K562 (cell line): ENCODE measurements around the gene TLE3. TPM values are rescaled to one million over a fixed set of nuclear protein-coding genes. Genes with fewer than 3 reads are reported as not detected.

Experiments used
- ATAC-seq: fragments of 200-7000 bp; cut with Tn5 transposase; 3 replicates; pipeline ENCODE4 v1.9.1; 2020; ENCODE audit warnings: moderate library complexity
- BruUV-seq: library from RNA; stranded (reverse); fragments of 400-500 nt; replicated peaks from 2 replicates; lab custom pipeline; 2021; lab: Mats Ljungman, UMichigan
- CTCF ChIA-PET: fragments of 300-600 bp; formaldehyde crosslinking; extraction: SDS; loops from one replicate; lab custom pipeline; 2021; ENCODE audit warnings: low intra/inter-chr PET ratio; lab: Yijun Ruan, JAX
- POLR2A ChIA-PET: fragments of 300-600, 350-650 bp; sonication (Branson Sonifier 250); formaldehyde crosslinking; extraction: SDS; loops from one replicate; lab custom pipeline; 2021; ENCODE audit warnings: antibody characterized with exemption, inconsistent platforms; lab: Yijun Ruan, JAX
- DNase-seq, 4 experiments: peaks; one replicate each; pipeline versions ENCODE4 v3.0.0 to v3.0.0-alpha.2; 2011 to 2018; ENCODE audit warnings: low spot score in 3 of 4, mixed read lengths in 3 of 4; ENCODE audit errors: extremely low read depth in 1 of 4
- FAIRE-seq: peaks from 2 replicates; lab custom pipeline; 2011; peaks lifted over from hg19 to GRCh38; lab: Jason Lieb, UNC
- H2AFZ ChIP-seq: 2 replicates; pipeline ENCODE4 v1.6.0; 2011; ENCODE audit warnings: low read depth, low read length, control low read depth, inconsistent platforms
- H3K27ac ChIP-seq: fragments of 200-600 bp; 3 replicates; pipeline ENCODE4 v1.8.0; 2011; ENCODE audit warnings: low read depth, mild to moderate bottlenecking, control low read depth, inconsistent platforms, low read length, moderate library complexity, mixed read lengths; ENCODE audit errors: extremely low read depth
- H3K27me3 ChIP-seq, 2 experiments: fragments of 300-600 bp in 1 of 2; 2 replicates in 1 of 2; 3 replicates in 1 of 2; pipeline versions ENCODE4 v1.6.0 to v1.8.0; 2011; ENCODE audit warnings: inconsistent platforms in 2 of 2, low read length in 2 of 2, mild to moderate bottlenecking in 1 of 2, mixed read lengths in 1 of 2, moderate library complexity in 1 of 2; ENCODE audit not compliant: control insufficient read depth in 2 of 2, insufficient read depth in 2 of 2
- H3K36me3 ChIP-seq: fragments of 300-600 bp; 3 replicates; pipeline ENCODE4 v1.8.0; 2011; ENCODE audit warnings: mild to moderate bottlenecking, low read length, inconsistent platforms; ENCODE audit not compliant: control insufficient read depth, insufficient read depth
- H3K4me1 ChIP-seq, 2 experiments: fragments of 200-600 bp in 1 of 2; replicated peaks in 1 of 2; 2 replicates in 1 of 2; 3 replicates in 1 of 2; pipeline versions ENCODE4 v1.5.1 to v1.8.0; 2011; ENCODE audit warnings: inconsistent platforms in 2 of 2, low read length in 2 of 2, mild to moderate bottlenecking in 1 of 2, mixed read lengths in 1 of 2, moderate library complexity in 1 of 2; ENCODE audit not compliant: control insufficient read depth in 2 of 2, insufficient read depth in 2 of 2
- H3K4me2 ChIP-seq: 2 replicates; pipeline ENCODE4 v1.6.1; 2011; ENCODE audit warnings: low read length, control low read depth, inconsistent platforms, mixed read lengths; ENCODE audit not compliant: insufficient read depth
- H3K4me3 ChIP-seq: fragments of 200-600 bp; sonication (generic), shearing (Covaris generic); 2 replicates; pipeline ENCODE4 v1.5.1; 2016; ENCODE audit warnings: control low read depth, inconsistent platforms
- H3K79me2 ChIP-seq: fragments of 200-600 bp; 3 replicates; pipeline ENCODE4 v1.8.0; 2011; ENCODE audit warnings: low read length, inconsistent platforms; ENCODE audit not compliant: control insufficient read depth, insufficient read depth
- H3K9ac ChIP-seq, 2 experiments: 2 replicates each; pipeline versions ENCODE4 v1.6.0 to v1.6.1; 2011; ENCODE audit warnings: low read depth in 2 of 2, low read length in 2 of 2, control low read depth in 1 of 2, inconsistent platforms in 1 of 2, mild to moderate bottlenecking in 1 of 2, mixed read lengths in 1 of 2; ENCODE audit not compliant: insufficient read depth in 1 of 2
- H3K9me1 ChIP-seq: one replicate; pipeline ENCODE4 v1.6.0; 2011; ENCODE audit warnings: inconsistent platforms, mild to moderate bottlenecking, low read length, moderate library complexity; ENCODE audit not compliant: control insufficient read depth, insufficient read depth
- H3K9me3 ChIP-seq: replicated peaks from 2 replicates; pipeline ENCODE4 v1.5.1; 2011; ENCODE audit warnings: low read depth, low read length, inconsistent platforms; ENCODE audit not compliant: control insufficient read depth, insufficient read depth
- H4K20me1 ChIP-seq: replicated peaks from 2 replicates; pipeline ENCODE4 v1.6.1; 2011; ENCODE audit warnings: low read length, inconsistent platforms, mixed read lengths; ENCODE audit not compliant: control insufficient read depth, insufficient read depth
- CBX3 ChIP-seq, 2 experiments: IDR thresholded peaks; 1 replicate in 1 of 2; 2 replicates in 1 of 2; pipeline ENCODE4 v1.6.1; 2012; ENCODE audit warnings: inconsistent platforms in 2 of 2, low read length in 2 of 2, borderline replicate concordance in 1 of 2, control low read depth in 1 of 2
- ETS2 ChIP-seq: IDR thresholded peaks from 2 replicates; pipeline ENCODE4 v1.6.1; 2016; ENCODE audit warnings: borderline replicate concordance, missing genetic modification characterization, mild to moderate bottlenecking, moderate library complexity, missing compliant biosample characterization; ENCODE audit not compliant: poor library complexity, severe bottlenecking
- KAT8 ChIP-seq: fragments of 450-650 bp; IDR thresholded peaks from 2 replicates; pipeline ENCODE4 v1.6.1; 2016; ENCODE audit warnings: low read depth, mild to moderate bottlenecking
- LARP7 ChIP-seq: fragments of 450-650 bp; IDR thresholded peaks from 2 replicates; pipeline ENCODE4 v1.6.1; 2016
- POU5F1 ChIP-seq: fragments of 150-350 bp; IDR thresholded peaks from 2 replicates; pipeline ENCODE4 v1.6.1; 2014; ENCODE audit warnings: borderline replicate concordance, low read length, low read depth, mild to moderate bottlenecking; ENCODE audit not compliant: partially characterized antibody
- TEAD1 ChIP-seq, 2 experiments: fragments of 450-650 bp in 1 of 2; sonication (generic) in 1 of 2; formaldehyde crosslinking; IDR thresholded peaks; 2 replicates each; pipeline versions ENCODE4 v1.4.0 to v1.8.0; 2020 to 2022; ENCODE audit warnings: mild to moderate bottlenecking in 2 of 2, missing genetic modification reagents in 1 of 2
- ZNF274 ChIP-seq: IDR thresholded peaks from 2 replicates; pipeline ENCODE4 v1.6.1; 2011; ENCODE audit warnings: low read depth, mild to moderate bottlenecking, low read length, moderate library complexity, borderline replicate concordance
- WGBS: fragments of 100-300 bp; shearing (Covaris generic); methylation state at CpG from one replicate; pipeline ENCODE4 v1.1.6; 2016; ENCODE audit warnings: low coverage, mixed read lengths; ENCODE audit not compliant: insufficient coverage; ENCODE audit errors: missing lambda C conversion rate; 5-methylcytosine and 5-hydroxymethylcytosine counted together
- in situ Hi-C: fragments of 300-500 bp; cut with MboI; formaldehyde crosslinking; loops from 4 replicates; pipeline ENCODE4 v1.15.0; 2018; ENCODE audit warnings: inconsistent platforms, mixed read lengths
- intact Hi-C: fragments of 100-400 bp; cut with micrococcal nuclease; formaldehyde crosslinking; loops from 2 replicates; pipeline ENCODE4 v1.14.2; 2022
- polyA plus RNA-seq, 8 experiments: library from polyadenylated mRNA; depleted of rRNA in 4 of 8; stranded (reverse) in 5 of 8; unstranded in 3 of 8; fragments of >200 nt; fragmentation: Nextera tagmentation in 2 of 8; fragmentation: Illumina TruSeq in 1 of 8; extraction: Ambion mirVana in 2 of 8; extraction: Trizol in 1 of 8; gene quantifications; 2 replicates each; pipeline versions ENCODE4 v1.2.1 to v1.2.3, GENCODE V29; 2011 to 2014; ENCODE audit warnings: inconsistent platforms in 1 of 8, missing spikeins in 1 of 8
- total RNA-seq, 7 experiments: library from RNA; depleted of rRNA in 6 of 7; stranded (reverse); fragments of >200 nt in 6 of 7; fragmentation: Illumina TruSeq in 2 of 7; extraction: Trizol in 2 of 7; gene quantifications; 2 replicates each; pipeline versions ENCODE4 v1.2.1 to v1.2.3, GENCODE V29; 2011 to 2021; ENCODE audit warnings: low replicate concordance in 1 of 7
- TF ChIP-seq, protein P1 (sequence below): IDR thresholded peaks from 2 replicates; pipeline ENCODE4 v1.6.1; 2011; ENCODE audit warnings: borderline replicate concordance, low read depth, mild to moderate bottlenecking, moderate library complexity, low read length; ENCODE audit not compliant: insufficient read depth, poor library complexity, severe bottlenecking
- TF ChIP-seq, protein P2 (sequence below): fragments of 450-650 bp; IDR thresholded peaks from 2 replicates; pipeline ENCODE4 v1.6.1; 2016; ENCODE audit warnings: borderline replicate concordance

The TLE3 gene
- total and polyA plus RNA-seq, 9 of the 15 experiments (the other 6 are each of a cell fraction or from before 2014, with no cell fraction given) = 1.5 to 84.2 (median 14.1) TPM

DNA sequence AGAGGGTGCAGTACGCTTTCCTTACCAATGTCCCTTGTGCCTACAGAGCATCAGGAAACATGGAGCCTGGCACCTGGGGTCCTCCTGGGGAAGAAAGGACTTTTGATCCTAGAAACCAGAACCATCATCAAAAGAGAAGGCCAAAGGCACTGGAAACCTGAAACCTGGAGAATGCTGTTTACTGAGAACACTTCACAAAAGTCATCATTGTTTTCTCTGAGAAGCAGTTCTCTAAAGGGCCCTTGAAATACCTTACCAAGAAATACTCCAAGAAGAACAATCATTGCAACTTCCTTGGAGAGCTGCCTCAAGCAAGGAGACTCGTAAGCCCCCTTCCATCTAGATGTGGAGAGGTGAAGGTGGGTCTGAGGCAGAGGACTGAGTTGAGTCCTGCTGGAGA, 66.0 kb downstream of the TLE3 start:
- no peak overlapping the region for H2AFZ ChIP-seq
- no peak overlapping the region for H3K27ac ChIP-seq
- intact Hi-C loops (no loop called here), in situ Hi-C loops (no loop called here)
- no peak overlapping the region for H3K9ac ChIP-seq
- H3K36me3 ChIP-seq = no peaks in the 10 kb centered on the region
- H3K9me3 ChIP-seq = no peaks in the 10 kb centered on the region
- peaks cover 10% of the 10 kb centered on the region; the same call in 1 of the 2 replicates for H4K20me1 ChIP-seq
- BruUV-seq = no TSS peak
- no peaks in the 10 kb centered on the region for H3K9me1 ChIP-seq
- ATAC-seq (no peak), FAIRE-seq (no peak), DNase-seq (no peak)
- TF ChIP-seq, protein P1, sequence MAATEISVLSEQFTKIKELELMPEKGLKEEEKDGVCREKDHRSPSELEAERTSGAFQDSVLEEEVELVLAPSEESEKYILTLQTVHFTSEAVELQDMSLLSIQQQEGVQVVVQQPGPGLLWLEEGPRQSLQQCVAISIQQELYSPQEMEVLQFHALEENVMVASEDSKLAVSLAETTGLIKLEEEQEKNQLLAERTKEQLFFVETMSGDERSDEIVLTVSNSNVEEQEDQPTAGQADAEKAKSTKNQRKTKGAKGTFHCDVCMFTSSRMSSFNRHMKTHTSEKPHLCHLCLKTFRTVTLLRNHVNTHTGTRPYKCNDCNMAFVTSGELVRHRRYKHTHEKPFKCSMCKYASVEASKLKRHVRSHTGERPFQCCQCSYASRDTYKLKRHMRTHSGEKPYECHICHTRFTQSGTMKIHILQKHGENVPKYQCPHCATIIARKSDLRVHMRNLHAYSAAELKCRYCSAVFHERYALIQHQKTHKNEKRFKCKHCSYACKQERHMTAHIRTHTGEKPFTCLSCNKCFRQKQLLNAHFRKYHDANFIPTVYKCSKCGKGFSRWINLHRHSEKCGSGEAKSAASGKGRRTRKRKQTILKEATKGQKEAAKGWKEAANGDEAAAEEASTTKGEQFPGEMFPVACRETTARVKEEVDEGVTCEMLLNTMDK = no peak
- TF ChIP-seq POU5F1 (no peak), TEAD1 (CRISPR knock-in tag; IDR thresholded peaks at IDR 0.05) (no peak), ETS2 (tag) (no peak), ZNF274 (no peak), KAT8 (no peak), LARP7 (no peak), CBX3 (IDR thresholded peaks at IDR 0.05; ENCODE audit: borderline replicate concordance in 1 of 2, low read length in 2 of 2) (no peak)
- TF ChIP-seq, protein P2, sequence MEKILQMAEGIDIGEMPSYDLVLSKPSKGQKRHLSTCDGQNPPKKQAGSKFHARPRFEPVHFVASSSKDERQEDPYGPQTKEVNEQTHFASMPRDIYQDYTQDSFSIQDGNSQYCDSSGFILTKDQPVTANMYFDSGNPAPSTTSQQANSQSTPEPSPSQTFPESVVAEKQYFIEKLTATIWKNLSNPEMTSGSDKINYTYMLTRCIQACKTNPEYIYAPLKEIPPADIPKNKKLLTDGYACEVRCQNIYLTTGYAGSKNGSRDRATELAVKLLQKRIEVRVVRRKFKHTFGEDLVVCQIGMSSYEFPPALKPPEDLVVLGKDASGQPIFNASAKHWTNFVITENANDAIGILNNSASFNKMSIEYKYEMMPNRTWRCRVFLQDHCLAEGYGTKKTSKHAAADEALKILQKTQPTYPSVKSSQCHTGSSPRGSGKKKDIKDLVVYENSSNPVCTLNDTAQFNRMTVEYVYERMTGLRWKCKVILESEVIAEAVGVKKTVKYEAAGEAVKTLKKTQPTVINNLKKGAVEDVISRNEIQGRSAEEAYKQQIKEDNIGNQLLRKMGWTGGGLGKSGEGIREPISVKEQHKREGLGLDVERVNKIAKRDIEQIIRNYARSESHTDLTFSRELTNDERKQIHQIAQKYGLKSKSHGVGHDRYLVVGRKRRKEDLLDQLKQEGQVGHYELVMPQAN = no peak
- no peaks in the 10 kb centered on the region for H3K79me2 ChIP-seq
- H3K4me2 ChIP-seq = no peak overlapping the region
- H3K4me1 ChIP-seq = peaks cover 0 to 7% of the 10 kb centered on the region in 2 experiments; a peak in 1 of 5 replicates
- POLR2A ChIA-PET = interaction anchor here (0.7 kb wide), 1 partner anchor 870 kb away, joined by 3 read pairs; no protein-coding TSS in a partner anchor
- H3K4me3 ChIP-seq = no peak overlapping the region
- CTCF ChIA-PET = no interaction called here
- WGBS = 4% methylated on average over 2 of the region's 2 CpGs
- peaks cover 21 to 64% of the 10 kb centered on the region in 2 experiments; a peak in 4 of 5 replicates for H3K27me3 ChIP-seq
